ENCODE measurements around the gene PEX10. TPM values are rescaled to one million over a fixed set of nuclear protein-coding genes. Genes with fewer than 3 reads are reported as not detected.

PEX10 gene
- total and polyA plus RNA-seq, 2 of the 8 experiments (the other 6 are each of a cell fraction or from before 2014, with no cell fraction given), result 24.3 to 26.9 TPM

- Histone ChIP-seq H3K23ac (ENCODE audit: insufficient read length) (no peak overlapping the region), H3K4me3 (ENCODE audit: extremely low read depth in 1 of 4, insufficient read depth in 2 of 4, low read depth in 3 of 4, low read length in 4 of 4) (no peak overlapping the region), H2BK120ac (replicated peaks; ENCODE audit: low read depth, low read length) (no peak overlapping the region), H3K9ac (replicated peaks in 1 of 4; ENCODE audit: extremely low read depth in 1 of 4, low read depth in 3 of 4, low read length in 3 of 4) (no peak overlapping the region), H3K27ac (ENCODE audit: low read depth, low read length) (no peak overlapping the region), H4K5ac (ENCODE audit: insufficient read length, low read depth, low read length) (no peak overlapping the region), H2BK15ac (ENCODE audit: low read length) (no peak overlapping the region), H2BK5ac (ENCODE audit: low read depth, low read length) (no peak overlapping the region), H3K4me2 (ENCODE audit: insufficient read depth in 1 of 2, low read depth in 2 of 2, low read length in 2 of 2) (no peak overlapping the region; a peak in 1 of 4 replicates), H3K4ac (replicated peaks; ENCODE audit: insufficient read length, low read depth, low read length) (peak overlapping the region; percentile 32), H3K27me3 (replicated peaks in 1 of 4; ENCODE audit: control insufficient read depth in 3 of 4, extremely low read depth in 1 of 4, insufficient read depth in 3 of 4, low read length in 3 of 4) (peaks cover 18 to 34% (median 30%) of the 10 kb centered on the region in 4 experiments), H3K79me2 (ENCODE audit: control insufficient read depth in 1 of 2, insufficient read depth in 2 of 2, low read length in 2 of 2) (no peaks in the 10 kb centered on the region), H3K56ac (replicated peaks; ENCODE audit: insufficient read length, low read depth, low read length) (no peak overlapping the region), H2AFZ (ENCODE audit: low read length) (no peak overlapping the region), H2AK5ac (ENCODE audit: low read depth, low read length) (no peak overlapping the region), H2BK12ac (ENCODE audit: low read depth, low read length) (no peak overlapping the region), H4K8ac (ENCODE audit: extremely low read depth, insufficient read depth, low read length) (no peak overlapping the region), H3K79me1 (ENCODE audit: low read depth, low read length) (no peaks in the 10 kb centered on the region), H3K23me2 (ENCODE audit: low read depth, low read length) (no peaks in the 10 kb centered on the region; the same call in 1 of the 2 replicates), H3K14ac (ENCODE audit: insufficient read length) (no peak overlapping the region), H2BK20ac (ENCODE audit: low read length) (no peak overlapping the region), H3K4me1 (replicated peaks in 1 of 4; ENCODE audit: control insufficient read depth in 3 of 4, insufficient read depth in 4 of 4, low read length in 3 of 4) (peaks cover 0 to 18% (median 10%) of the 10 kb centered on the region in 4 experiments; a peak in 4 of 7 replicates), H3K18ac (ENCODE audit: extremely low read depth, low read length) (no peak overlapping the region; the same call in 1 of the 2 replicates), H3K9me3 (ENCODE audit: insufficient read depth in 2 of 2, low read depth in 1 of 2, low read length in 1 of 2) (no peaks in the 10 kb centered on the region), H4K91ac (replicated peaks; ENCODE audit: insufficient read length, low read length) (no peak overlapping the region), H4K20me1 (replicated peaks in 1 of 2; ENCODE audit: control insufficient read depth in 1 of 2, insufficient read depth in 2 of 2, low read length in 2 of 2) (peaks cover 0 to 4% of the 10 kb centered on the region in 2 experiments), H3K36me3 (ENCODE audit: control insufficient read depth in 2 of 4, insufficient read depth in 4 of 4, low read length in 3 of 4) (no peaks in the 10 kb centered on the region)
- CTCF ChIA-PET (ENCODE audit: partially characterized antibody), result interaction anchor here (0.6 to 2.4 kb wide), 6 partner anchors 26 to 115 kb away, joined by 3 to 8 read pairs (median 6); no protein-coding TSS in a partner anchor
- FAIRE-seq (no peak), DNase-seq (ENCODE audit: low read depth in 1 of 2, low spot score in 2 of 2) (no peak)
- 54% methylated on average over 13 of the region's 13 CpGs; no CpG with 5 or more reads in 1 of the 2 experiments for WGBS, 2 experiments (ENCODE audit: extremely low coverage in 1 of 2, insufficient coverage in 1 of 2, insufficient read length in 1 of 2, insufficient replicate concordance in 2 of 2, low coverage in 1 of 2, low lambda C conversion rate in 2 of 2, missing lambda C conversion rate in 1 of 2)
- POLR2A ChIA-PET (ENCODE audit: partially characterized antibody), result interaction anchor here (1.1 kb wide), 1 partner anchor 50 kb away, joined by 3 read pairs; no protein-coding TSS in a partner anchor
- TF ChIP-seq, protein P1, sequence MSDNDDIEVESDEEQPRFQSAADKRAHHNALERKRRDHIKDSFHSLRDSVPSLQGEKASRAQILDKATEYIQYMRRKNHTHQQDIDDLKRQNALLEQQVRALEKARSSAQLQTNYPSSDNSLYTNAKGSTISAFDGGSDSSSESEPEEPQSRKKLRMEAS (IDR thresholded peaks at IDR 0.05), result no peak
- TF ChIP-seq TAF7 (optimal IDR thresholded peaks at IDR 0.05; ENCODE audit: borderline replicate concordance, low read depth, low read length) (no peak), NANOG (IDR thresholded peaks at IDR 0.05; ENCODE audit: insufficient read depth, low read depth, low read length, poor library complexity, severe bottlenecking) (no peak), SIX5 (IDR thresholded peaks at IDR 0.05; ENCODE audit: low read depth, low read length) (no peak), TAF1 (IDR thresholded peaks at IDR 0.05; ENCODE audit: low read depth, low read length) (no peak), RBBP5 (IDR thresholded peaks at IDR 0.05; ENCODE audit: borderline replicate concordance, low read depth, low read length) (no peak), POLR2A (IDR thresholded peaks at IDR 0.05; ENCODE audit: control extremely low read depth in 1 of 2, low read depth in 2 of 2, low read length in 2 of 2) (no peak), USF2 (IDR thresholded peaks at IDR 0.05; ENCODE audit: low read length) (no peak), CTBP2 (IDR thresholded peaks at IDR 0.05; ENCODE audit: borderline replicate concordance, insufficient read depth, insufficient read length, low read length) (no peak), JUND (IDR thresholded peaks at IDR 0.05; ENCODE audit: low read length) (no peak), POU5F1 (IDR thresholded peaks at IDR 0.05; ENCODE audit: low read depth, low read length) (no peak)
- TF ChIP-seq, protein P2, sequence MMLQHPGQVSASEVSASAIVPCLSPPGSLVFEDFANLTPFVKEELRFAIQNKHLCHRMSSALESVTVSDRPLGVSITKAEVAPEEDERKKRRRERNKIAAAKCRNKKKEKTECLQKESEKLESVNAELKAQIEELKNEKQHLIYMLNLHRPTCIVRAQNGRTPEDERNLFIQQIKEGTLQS (IDR thresholded peaks at IDR 0.05; ENCODE audit: insufficient read depth, low read depth, low read length), result no peak
Measured at GRCh38 chr1:2446394-2446793, 34.0 kb upstream of the PEX10 start.

All from H1 (cell line).